ENCODE measurements around the gene KIFC1.

The KIFC1 gene

GRCh38 chr6:33380272-33380981, 11.2 kb upstream of the KIFC1 start:
- no peaks in the 10 kb centered on the region for H4K20me1 ChIP-seq (ENCODE audit: insufficient read depth, low read length)
- H3K4me1 ChIP-seq (ENCODE audit: low read length), result no peaks in the 10 kb centered on the region
- no peak overlapping the region for H3K27ac ChIP-seq (ENCODE audit: low read length)
- TF ChIP-seq EZH2phosphoT487 (IDR thresholded peaks at IDR 0.05; ENCODE audit: low read length) (no peak), EZH2 (optimal IDR thresholded peaks at IDR 0.05; ENCODE audit: low read depth, low read length) (no peak)
- TF ChIP-seq, protein P1, sequence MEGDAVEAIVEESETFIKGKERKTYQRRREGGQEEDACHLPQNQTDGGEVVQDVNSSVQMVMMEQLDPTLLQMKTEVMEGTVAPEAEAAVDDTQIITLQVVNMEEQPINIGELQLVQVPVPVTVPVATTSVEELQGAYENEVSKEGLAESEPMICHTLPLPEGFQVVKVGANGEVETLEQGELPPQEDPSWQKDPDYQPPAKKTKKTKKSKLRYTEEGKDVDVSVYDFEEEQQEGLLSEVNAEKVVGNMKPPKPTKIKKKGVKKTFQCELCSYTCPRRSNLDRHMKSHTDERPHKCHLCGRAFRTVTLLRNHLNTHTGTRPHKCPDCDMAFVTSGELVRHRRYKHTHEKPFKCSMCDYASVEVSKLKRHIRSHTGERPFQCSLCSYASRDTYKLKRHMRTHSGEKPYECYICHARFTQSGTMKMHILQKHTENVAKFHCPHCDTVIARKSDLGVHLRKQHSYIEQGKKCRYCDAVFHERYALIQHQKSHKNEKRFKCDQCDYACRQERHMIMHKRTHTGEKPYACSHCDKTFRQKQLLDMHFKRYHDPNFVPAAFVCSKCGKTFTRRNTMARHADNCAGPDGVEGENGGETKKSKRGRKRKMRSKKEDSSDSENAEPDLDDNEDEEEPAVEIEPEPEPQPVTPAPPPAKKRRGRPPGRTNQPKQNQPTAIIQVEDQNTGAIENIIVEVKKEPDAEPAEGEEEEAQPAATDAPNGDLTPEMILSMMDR (IDR thresholded peaks at IDR 0.05; ENCODE audit: low read length), result no peak
- no peak overlapping the region for H3K4me2 ChIP-seq (ENCODE audit: low read depth, low read length)
- no peaks in the 10 kb centered on the region for H3K36me3 ChIP-seq (replicated peaks; ENCODE audit: insufficient read depth, low read length)
- no peak overlapping the region for H3K4me3 ChIP-seq (ENCODE audit: low read length)
- H3F3A ChIP-seq (ENCODE audit: insufficient read depth, low read length), result no peaks in the 10 kb centered on the region
- no peaks in the 10 kb centered on the region for H3K79me2 ChIP-seq (ENCODE audit: low read length)
- H3K9me2 ChIP-seq (replicated peaks; ENCODE audit: insufficient read depth, low read length), result no peaks in the 10 kb centered on the region
- no peaks in the 10 kb centered on the region for H3K27me3 ChIP-seq (replicated peaks; ENCODE audit: insufficient read depth, low read length)
- H3K9me3 ChIP-seq (replicated peaks; ENCODE audit: insufficient read depth, low read length), result no peaks in the 10 kb centered on the region
- no peak overlapping the region for H3K9ac ChIP-seq (ENCODE audit: low read length)
- DNase-seq, result no peak
- H2AFZ ChIP-seq (ENCODE audit: low read length), result no peak overlapping the region

DNA sequence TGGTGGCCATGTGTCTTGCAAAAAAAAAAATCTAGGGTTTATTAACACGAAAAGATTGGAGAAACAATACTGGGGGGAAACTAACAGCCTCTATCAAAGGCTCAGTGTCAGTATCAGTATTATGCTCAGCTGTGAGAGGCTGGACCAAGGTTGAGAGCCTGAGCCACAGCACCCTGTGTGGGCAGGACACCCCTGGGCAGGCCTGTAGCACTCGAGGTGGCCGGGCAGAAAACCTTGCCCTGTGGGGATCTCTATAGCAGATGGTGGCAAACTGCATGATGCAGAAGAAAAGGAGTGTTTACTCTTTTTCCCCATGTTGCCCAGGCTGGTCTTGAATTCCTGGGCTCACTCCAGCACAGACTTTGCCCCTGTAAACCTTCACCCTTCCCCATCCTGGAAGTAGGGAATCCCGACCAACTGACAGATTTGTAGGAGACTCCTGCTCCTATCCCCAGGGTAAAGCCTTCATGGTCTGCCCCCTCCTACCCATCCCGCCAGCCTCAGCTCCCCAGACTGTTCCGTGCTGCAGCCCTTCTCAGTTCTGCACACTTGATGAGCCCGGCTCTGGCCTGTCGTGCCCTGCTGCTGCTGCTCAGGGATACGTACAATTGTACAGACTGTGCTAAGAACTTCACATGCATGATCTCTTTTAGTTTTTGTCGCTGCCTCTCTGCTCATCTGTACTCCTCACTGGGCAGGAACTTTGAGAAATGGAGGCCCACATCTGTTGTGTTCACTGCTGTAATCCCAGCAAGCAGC, 8.0 kb upstream of the KIFC1 start:
- Histone ChIP-seq H3K27ac (ENCODE audit: low read length) (no peak overlapping the region), H3K4me3 (ENCODE audit: low read length) (no peak overlapping the region), H3K36me3 (replicated peaks; ENCODE audit: insufficient read depth, low read length) (no peaks in the 10 kb centered on the region), H3K4me1 (ENCODE audit: low read length) (no peaks in the 10 kb centered on the region), H2AFZ (ENCODE audit: low read length) (no peak overlapping the region), H4K20me1 (ENCODE audit: insufficient read depth, low read length) (no peaks in the 10 kb centered on the region), H3K9me2 (replicated peaks; ENCODE audit: insufficient read depth, low read length) (no peaks in the 10 kb centered on the region), H3K27me3 (replicated peaks; ENCODE audit: insufficient read depth, low read length) (no peaks in the 10 kb centered on the region), H3K79me2 (ENCODE audit: low read length) (no peaks in the 10 kb centered on the region), H3K4me2 (ENCODE audit: low read depth, low read length) (no peak overlapping the region), H3F3A (ENCODE audit: insufficient read depth, low read length) (no peaks in the 10 kb centered on the region), H3K9me3 (replicated peaks; ENCODE audit: insufficient read depth, low read length) (no peaks in the 10 kb centered on the region), H3K9ac (ENCODE audit: low read length) (no peak overlapping the region)
- no peak for DNase-seq
- no peak for TF ChIP-seq EZH2phosphoT487 (IDR thresholded peaks at IDR 0.05; ENCODE audit: low read length)
- TF ChIP-seq, protein P1 (IDR thresholded peaks at IDR 0.05; ENCODE audit: low read length), result no peak
- no peak for TF ChIP-seq EZH2 (optimal IDR thresholded peaks at IDR 0.05; ENCODE audit: low read depth, low read length)

GRCh38 chr6:33384581-33385020, 7.0 kb upstream of the KIFC1 start:
- no peaks in the 10 kb centered on the region for H3K36me3 ChIP-seq (replicated peaks; ENCODE audit: insufficient read depth, low read length)
- no peak overlapping the region for H2AFZ ChIP-seq (ENCODE audit: low read length)
- H3K4me1 ChIP-seq (ENCODE audit: low read length), result no peaks in the 10 kb centered on the region
- H3K9me3 ChIP-seq (replicated peaks; ENCODE audit: insufficient read depth, low read length), result no peaks in the 10 kb centered on the region
- no peak overlapping the region for H3K27ac ChIP-seq (ENCODE audit: low read length)
- H3K9ac ChIP-seq (ENCODE audit: low read length), result no peak overlapping the region
- TF ChIP-seq, protein P1 (IDR thresholded peaks at IDR 0.05; ENCODE audit: low read length), result no peak
- TF ChIP-seq EZH2 (optimal IDR thresholded peaks at IDR 0.05; ENCODE audit: low read depth, low read length) (no peak), EZH2phosphoT487 (IDR thresholded peaks at IDR 0.05; ENCODE audit: low read length) (no peak)
- H4K20me1 ChIP-seq (ENCODE audit: insufficient read depth, low read length), result no peaks in the 10 kb centered on the region
- no peak for DNase-seq
- no peaks in the 10 kb centered on the region for H3F3A ChIP-seq (ENCODE audit: insufficient read depth, low read length)
- H3K27me3 ChIP-seq (replicated peaks; ENCODE audit: insufficient read depth, low read length), result no peaks in the 10 kb centered on the region
- H3K79me2 ChIP-seq (ENCODE audit: low read length), result no peaks in the 10 kb centered on the region
- H3K4me3 ChIP-seq (ENCODE audit: low read length), result no peak overlapping the region
- H3K9me2 ChIP-seq (replicated peaks; ENCODE audit: insufficient read depth, low read length), result no peaks in the 10 kb centered on the region
- H3K4me2 ChIP-seq (ENCODE audit: low read depth, low read length), result no peak overlapping the region

All from MM.1S (cell line).